ENCODE measurements around the gene RNASE12.
"Not testable (repeated sequence)": the region's sequence is repeated elsewhere in the genome, so short reads cannot be mapped to it uniquely, and the experiment has no call there.

The RNASE12 gene

DNA sequence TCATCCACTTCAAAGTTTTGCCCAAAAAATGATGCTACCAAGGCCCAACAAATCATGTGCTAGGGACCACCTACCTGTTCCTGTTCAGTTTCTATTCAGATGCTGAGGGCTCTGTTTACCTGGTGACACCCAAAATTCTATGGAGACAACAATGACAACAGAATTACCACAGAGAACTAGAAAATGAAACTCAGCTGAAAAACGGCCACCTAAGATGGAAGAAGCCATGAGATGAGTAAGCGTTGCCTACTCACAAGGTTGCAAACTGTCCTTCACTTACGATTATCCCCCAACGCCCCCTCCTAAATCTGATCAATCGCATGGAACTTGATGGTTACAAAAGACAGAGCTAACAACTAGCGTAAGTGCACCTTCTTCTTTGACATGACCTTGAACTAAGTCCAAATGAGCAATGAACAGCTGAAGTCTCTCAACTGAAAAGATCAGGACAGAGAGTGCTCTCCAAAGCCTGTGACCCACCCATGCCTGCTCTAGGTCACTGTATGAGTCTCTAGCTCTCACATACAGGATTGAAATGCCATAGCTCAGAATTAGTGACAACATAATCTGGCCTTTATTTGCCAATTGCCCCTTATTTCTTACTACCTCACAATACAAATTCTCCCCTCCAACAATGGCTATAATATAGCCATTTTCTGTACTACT, 3.6 kb downstream of the RNASE12 start, which contains the start of gene RNASE11:
RNASE11 (minus strand) TSS at position 513 of the 666 bp plus-strand sequence.
- TF ChIP-seq CTCF (IDR thresholded peaks at IDR 0.05; ENCODE audit: control extremely low read depth, extremely low read depth, low read depth, missing control alignments): no peak
- ChIA-PET POLR2A (no interaction called here), CTCF (interaction anchor here (1.1 to 2.0 kb wide), 4 partner anchors 8 to 385 kb away, joined by 3 to 6 read pairs (median 4); no protein-coding TSS in a partner anchor)
- no peak for DNase-seq (ENCODE audit: extremely low spot score)

DNA sequence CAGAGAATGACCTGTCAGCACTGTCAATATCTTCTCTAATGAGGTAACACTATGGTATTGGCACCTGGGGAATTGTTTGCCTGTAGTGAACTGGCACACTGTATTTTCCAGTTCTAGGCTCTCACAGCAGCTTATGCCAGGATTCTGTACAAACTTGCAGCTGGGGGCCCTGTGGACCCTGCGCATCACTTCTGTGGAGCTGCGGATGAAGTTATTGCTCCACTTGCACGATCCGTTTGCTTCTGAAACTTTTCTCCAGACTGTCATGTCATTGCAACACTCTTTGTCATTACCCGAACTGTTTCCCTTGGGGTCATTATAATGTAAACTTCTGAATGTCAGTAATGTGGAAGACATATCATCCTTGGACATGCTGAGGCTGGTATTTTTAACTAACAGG, 7.3 kb downstream of the RNASE12 start:
- no peak for TF ChIP-seq CTCF (IDR thresholded peaks at IDR 0.05; ENCODE audit: control extremely low read depth, extremely low read depth, low read depth, missing control alignments)
- POLR2A ChIA-PET: no interaction called here
- DNase-seq (ENCODE audit: extremely low spot score): no peak
- CTCF ChIA-PET: no interaction called here

- POLR2A ChIA-PET: no interaction called here
- no peak for TF ChIP-seq CTCF (IDR thresholded peaks at IDR 0.05; ENCODE audit: control extremely low read depth, extremely low read depth, low read depth, missing control alignments)
- CTCF ChIA-PET: interaction anchor here (1.2 kb wide), 1 partner anchor 16 kb away, joined by 4 read pairs; no protein-coding TSS in a partner anchor
- no peak for DNase-seq (ENCODE audit: extremely low spot score)
These were observed 8.0 kb downstream of the RNASE12 start for GRCh38 chr14:20583142-20583541.

DNA sequence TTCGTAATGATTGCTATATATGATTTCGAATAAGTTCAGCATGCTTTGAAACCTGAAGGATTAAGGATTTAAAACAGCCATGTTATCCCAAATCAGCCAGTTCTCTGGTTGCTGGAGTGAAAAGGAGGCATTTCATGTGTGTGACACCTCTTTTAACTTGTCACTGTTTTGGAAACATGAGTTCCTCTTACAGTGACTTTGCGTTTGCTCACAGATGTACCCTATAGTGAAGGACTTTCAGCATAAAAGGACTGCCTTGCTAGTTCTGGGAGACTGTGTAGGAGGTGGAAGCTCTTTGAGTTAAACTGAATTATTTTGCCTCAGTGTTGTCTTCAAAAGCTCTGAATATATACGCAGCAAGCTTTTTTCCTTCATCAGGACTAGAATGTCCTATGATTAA, 10.9 kb downstream of the RNASE12 start:
- ChIA-PET POLR2A (no interaction called here), CTCF (no interaction called here)
- DNase-seq (ENCODE audit: extremely low spot score): no peak
- TF ChIP-seq CTCF (IDR thresholded peaks at IDR 0.05; ENCODE audit: control extremely low read depth, extremely low read depth, low read depth, missing control alignments): no peak

DNA sequence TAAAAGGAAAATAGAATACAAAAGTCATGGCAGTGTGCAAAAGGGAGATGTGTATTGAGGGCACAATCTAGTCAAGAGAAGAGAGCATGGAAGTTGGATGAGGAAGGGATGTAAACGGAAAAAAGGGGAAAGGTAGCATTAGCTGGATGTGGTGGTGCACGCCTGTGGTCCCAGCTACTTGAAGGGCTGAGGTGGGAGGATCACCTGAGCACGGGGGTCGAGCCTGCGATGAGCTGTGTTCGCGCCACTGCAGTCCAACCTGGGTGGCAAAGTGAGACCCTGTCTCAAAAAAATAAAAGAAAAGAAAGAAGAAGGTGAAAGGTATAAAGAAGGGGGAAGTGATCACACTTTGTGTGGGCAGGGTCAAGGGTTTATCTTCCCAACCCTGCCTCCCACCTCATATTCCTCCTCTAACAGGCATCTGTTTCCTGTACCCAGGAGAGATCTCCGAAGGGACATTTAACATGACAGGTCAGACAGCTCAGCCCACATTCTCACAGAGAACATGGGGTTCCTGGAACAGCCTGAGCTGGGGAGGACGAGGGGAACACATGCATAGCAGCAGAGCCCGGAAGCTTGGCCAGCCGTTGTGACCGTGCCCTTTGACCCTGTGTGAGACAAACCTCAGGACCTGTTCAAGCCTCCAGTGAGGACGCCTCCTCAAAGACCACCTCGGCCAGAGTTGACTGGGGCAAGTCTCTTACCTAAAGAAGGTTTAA, 12.2 kb downstream of the RNASE12 start:
- POLR2A ChIA-PET: no interaction called here
- TF ChIP-seq CTCF (IDR thresholded peaks at IDR 0.05; ENCODE audit: control extremely low read depth, extremely low read depth, low read depth, missing control alignments): no peak
- CTCF ChIA-PET: interaction anchor here (0.9 kb wide), 2 partner anchors 9 to 48 kb away, joined by 4 read pairs; partner anchors contain the start of gene RNASE11
- DNase-seq (ENCODE audit: extremely low spot score): no peak

- TF ChIP-seq CTCF (IDR thresholded peaks at IDR 0.05; ENCODE audit: control extremely low read depth, extremely low read depth, low read depth, missing control alignments): no peak
- no peak for DNase-seq (ENCODE audit: extremely low spot score)
- POLR2A ChIA-PET: no interaction called here
- CTCF ChIA-PET: interaction anchor here (0.9 kb wide), 1 partner anchor 47 kb away, joined by 4 read pairs; no protein-coding TSS in a partner anchor
These were observed 12.9 kb downstream of the RNASE12 start for GRCh38 chr14:20578325-20578724.

- CTCF ChIA-PET; DNase-seq (ENCODE audit: extremely low spot score); POLR2A ChIA-PET: not testable (repeated sequence)
These were observed 18.7 kb downstream of the RNASE12 start for GRCh38 chr14:20572382-20572990.

GRCh38 chr14:20570720-20571119, 20.5 kb downstream of the RNASE12 start:
- CTCF ChIA-PET; DNase-seq (ENCODE audit: extremely low spot score); POLR2A ChIA-PET: not testable (repeated sequence)

DNA sequence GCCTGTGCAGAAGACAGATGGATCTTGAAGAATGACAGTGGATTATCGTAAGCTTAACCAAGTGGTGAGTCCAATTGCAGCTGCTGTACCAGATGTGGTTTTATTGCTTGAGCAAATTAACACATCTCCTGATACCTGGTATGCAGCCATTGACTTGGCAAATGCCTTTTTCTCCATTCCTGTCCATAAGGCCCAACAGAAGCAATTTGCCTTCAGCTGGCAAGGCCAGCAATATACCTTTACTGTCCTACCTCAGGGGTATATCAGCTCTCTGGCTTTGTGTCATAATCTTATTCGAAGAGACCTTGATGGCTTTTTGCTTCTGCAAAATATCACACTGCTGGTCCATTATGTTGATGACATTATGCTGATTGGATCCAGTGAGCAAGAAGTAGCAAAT, 21.3 kb downstream of the RNASE12 start:
- POLR2A ChIA-PET; DNase-seq (ENCODE audit: extremely low spot score): not testable (repeated sequence)
- CTCF ChIA-PET: interaction anchor here (1.2 to 1.6 kb wide), 2 partner anchors 9 to 100 kb away, joined by 3 to 4 read pairs; partner anchors contain the start of gene RNASE9

All from GM10248 (cell line).